ENCODE measurements around the gene QSOX2. TPM values are rescaled to one million over a fixed set of nuclear protein-coding genes. Genes with fewer than 3 reads are reported as not detected.

The QSOX2 gene
- total RNA-seq, 1 experiment from 2014 or later, result 34.6 TPM

DNA sequence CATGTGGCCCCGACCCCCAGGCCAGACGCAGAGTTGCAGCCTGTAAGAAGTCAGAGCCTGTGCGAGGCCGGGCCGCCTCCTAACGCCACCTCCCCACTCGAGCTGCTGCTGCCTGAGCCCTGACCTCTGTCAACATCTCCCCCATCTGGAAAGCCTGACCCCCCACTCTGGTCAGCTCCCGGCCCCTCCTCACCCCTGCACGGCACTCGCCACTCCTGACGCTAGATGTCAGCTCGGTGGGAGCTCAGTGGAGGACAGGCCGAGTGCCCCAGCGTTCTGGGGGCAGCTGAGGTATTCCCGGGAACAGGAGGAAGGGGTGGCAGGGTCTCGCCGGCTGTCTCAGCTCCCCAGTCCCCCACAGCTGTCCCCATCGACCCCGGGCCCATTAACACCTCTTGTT is 60.5 kb downstream of the QSOX2 start:
- ATAC-seq (no peak), DNase-seq (ENCODE audit: low read depth, low spot score) (no peak)
- RAD21 ChIA-PET (ENCODE audit: low non-redundant PET in 1 of 2, low total read pairs in 2 of 2, uncharacterized antibody in 2 of 2, unreplicated experiment in 2 of 2), result no interaction called here
- intact Hi-C loops (cut with micrococcal nuclease), result no loop called here
- no peak for TF ChIP-seq SP1 (IDR thresholded peaks at IDR 0.05; ENCODE audit: low read depth)
- no peak for TF ChIP-seq EZH2 (IDR thresholded peaks at IDR 0.05)
- TF ChIP-seq ATF3 (IDR thresholded peaks at IDR 0.05), result no peak
- no peak for TF ChIP-seq RAD21 (IDR thresholded peaks at IDR 0.05; ENCODE audit: low read depth)
- no peak for TF ChIP-seq POLR2A (IDR thresholded peaks at IDR 0.05; ENCODE audit: borderline replicate concordance, extremely low read depth, insufficient read depth, insufficient read length)
- TF ChIP-seq SRF (IDR thresholded peaks at IDR 0.05; ENCODE audit: low read depth), result no peak
- TF ChIP-seq FOSL1 (IDR thresholded peaks at IDR 0.05; ENCODE audit: low read depth), result no peak
- TF ChIP-seq CBX3 (IDR thresholded peaks at IDR 0.05; ENCODE audit: low read depth), result no peak
- TF ChIP-seq, protein P1, sequence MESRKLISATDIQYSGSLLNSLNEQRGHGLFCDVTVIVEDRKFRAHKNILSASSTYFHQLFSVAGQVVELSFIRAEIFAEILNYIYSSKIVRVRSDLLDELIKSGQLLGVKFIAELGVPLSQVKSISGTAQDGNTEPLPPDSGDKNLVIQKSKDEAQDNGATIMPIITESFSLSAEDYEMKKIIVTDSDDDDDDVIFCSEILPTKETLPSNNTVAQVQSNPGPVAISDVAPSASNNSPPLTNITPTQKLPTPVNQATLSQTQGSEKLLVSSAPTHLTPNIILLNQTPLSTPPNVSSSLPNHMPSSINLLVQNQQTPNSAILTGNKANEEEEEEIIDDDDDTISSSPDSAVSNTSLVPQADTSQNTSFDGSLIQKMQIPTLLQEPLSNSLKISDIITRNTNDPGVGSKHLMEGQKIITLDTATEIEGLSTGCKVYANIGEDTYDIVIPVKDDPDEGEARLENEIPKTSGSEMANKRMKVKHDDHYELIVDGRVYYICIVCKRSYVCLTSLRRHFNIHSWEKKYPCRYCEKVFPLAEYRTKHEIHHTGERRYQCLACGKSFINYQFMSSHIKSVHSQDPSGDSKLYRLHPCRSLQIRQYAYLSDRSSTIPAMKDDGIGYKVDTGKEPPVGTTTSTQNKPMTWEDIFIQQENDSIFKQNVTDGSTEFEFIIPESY (IDR thresholded peaks at IDR 0.05; ENCODE audit: extremely low read depth, insufficient replicate concordance, low read length), result no peak
- TF ChIP-seq ZNF274 (IDR thresholded peaks at IDR 0.05; ENCODE audit: low read depth, low read length), result no peak
- no peak for TF ChIP-seq ELF1 (IDR thresholded peaks at IDR 0.05; ENCODE audit: borderline replicate concordance, low read depth)
- no peak for TF ChIP-seq CTCF (IDR thresholded peaks at IDR 0.05 in 2 of 3, conservative IDR thresholded peaks at IDR 0.05 in 1 of 3; ENCODE audit: borderline replicate concordance in 1 of 3, insufficient read depth in 1 of 3, low read depth in 2 of 3, low read length in 2 of 3)
- no peak for TF ChIP-seq TCF7L2 (IDR thresholded peaks at IDR 0.05; ENCODE audit: borderline replicate concordance, extremely low read depth, insufficient read depth, insufficient read length)
- no peak for TF ChIP-seq YY1 (IDR thresholded peaks at IDR 0.05; ENCODE audit: extremely low read depth, insufficient replicate concordance, low read depth, low read length)
- no peak for TF ChIP-seq POLR2AphosphoS5 (IDR thresholded peaks at IDR 0.05; ENCODE audit: low read depth, low read length)
- H3K27me3 ChIP-seq (ENCODE audit: insufficient read depth, low read length), result no peaks in the 10 kb centered on the region
- H3K36me3 ChIP-seq (ENCODE audit: control insufficient read depth in 1 of 2, insufficient read depth in 2 of 2, low read length in 2 of 2), result no peaks in the 10 kb centered on the region
- POLR2A ChIA-PET, result interaction anchor here (0.6 kb wide), 1 partner anchor 116 kb away, joined by 3 read pairs; no protein-coding TSS in a partner anchor
- CTCF ChIA-PET, result no interaction called here
- no peaks in the 10 kb centered on the region for H3K79me2 ChIP-seq (ENCODE audit: insufficient read depth, low read length)
- no peak overlapping the region for H2AFZ ChIP-seq (ENCODE audit: low read depth, low read length, poor library complexity, severe bottlenecking)
- no peak overlapping the region for H3K27ac ChIP-seq (ENCODE audit: low read depth, low read length)
- no peaks in the 10 kb centered on the region for H3K9me2 ChIP-seq (ENCODE audit: insufficient read depth)
- no peaks in the 10 kb centered on the region for H4K20me1 ChIP-seq (ENCODE audit: insufficient read depth)
- no TSS peak for BruUV-seq (replicated peaks)
- peaks cover 2 to 8% of the 10 kb centered on the region in 2 experiments; a peak in 3 of 4 replicates for H3K4me1 ChIP-seq (ENCODE audit: control insufficient read depth in 1 of 2, insufficient read depth in 2 of 2, low read length in 2 of 2)
- H3K9ac ChIP-seq (ENCODE audit: low read length), result no peak overlapping the region
- H3K9me3 ChIP-seq (ENCODE audit: control insufficient read depth in 1 of 2, insufficient read depth in 1 of 2, low read depth in 1 of 2, low read length in 2 of 2), result no peaks in the 10 kb centered on the region
- H3K4me2 ChIP-seq (ENCODE audit: low read length), result no peak overlapping the region
- no peak overlapping the region for H3K4me3 ChIP-seq (replicated peaks in 1 of 2; ENCODE audit: low read depth in 1 of 2, low read length in 2 of 2)
